Skeletal muscle tissue (tissue), 4 donors: ENCODE data around the gene NDUFS7. TPM values are rescaled to one million over a fixed set of nuclear protein-coding genes. Genes with fewer than 3 reads are reported as not detected.

Experiments used
- H3K27ac ChIP-seq: one replicate; pipeline ENCODE4 v1.7.0; 2013; ENCODE audit warnings: mild to moderate bottlenecking, low read depth, low read length, inconsistent platforms
- H3K27me3 ChIP-seq, 3 donors: one replicate each; pipeline ENCODE4 v1.7.0; 2013; ENCODE audit warnings: low read length in 3 of 3; ENCODE audit not compliant: control insufficient read depth in 3 of 3, insufficient read depth in 3 of 3
- H3K36me3 ChIP-seq, 3 donors: one replicate each; pipeline ENCODE4 v1.7.0; 2013; ENCODE audit warnings: low read length in 3 of 3; ENCODE audit not compliant: control insufficient read depth in 3 of 3, insufficient read depth in 3 of 3
- H3K4me1 ChIP-seq, 3 donors: one replicate each; pipeline ENCODE4 v1.7.0; 2013; ENCODE audit warnings: low read length in 3 of 3, mild to moderate bottlenecking in 3 of 3; ENCODE audit not compliant: control insufficient read depth in 3 of 3, insufficient read depth in 3 of 3
- H3K4me3 ChIP-seq, 3 donors: one replicate each; pipeline ENCODE4 v1.7.0; 2013; ENCODE audit warnings: low read length in 3 of 3
- H3K9ac ChIP-seq, 3 donors: one replicate each; pipeline ENCODE4 v1.7.0; 2013; ENCODE audit warnings: low read length in 3 of 3, mild to moderate bottlenecking in 3 of 3, moderate library complexity in 2 of 3, low read depth in 1 of 3
- H3K9me3 ChIP-seq, 3 donors: one replicate each; pipeline ENCODE4 v1.7.0; 2013; ENCODE audit warnings: low read length in 3 of 3; ENCODE audit not compliant: control insufficient read depth in 3 of 3
- total RNA-seq: library from RNA; depleted of rRNA; stranded (reverse); fragments of >200 nt; gene quantifications from one replicate; pipeline ENCODE4 v1.2.3, GENCODE V29; 2014
- donor health status: Osteomylitis.

The NDUFS7 gene
- total RNA-seq, 1 donor from 2014 or later: 43.3 TPM

GRCh38 chr19:1423436-1424191, 39.9 kb downstream of the NDUFS7 start:
- peaks cover 67 to 76% (median 69%) of the 10 kb centered on the region in 3 donors for H3K36me3 ChIP-seq
- no peak overlapping the region for H3K4me3 ChIP-seq

GRCh38 chr19:1424192-1424955, 40.7 kb downstream of the NDUFS7 start:
- Histone ChIP-seq H3K36me3 (peaks cover 69 to 77% (median 70%) of the 10 kb centered on the region in 3 donors), H3K27me3 (no peaks in the 10 kb centered on the region), H3K9me3 (no peaks in the 10 kb centered on the region), H3K4me1 (peaks cover 0 to 13% (median 10%) of the 10 kb centered on the region in 3 donors), H3K4me3 (no peak overlapping the region), H3K9ac (no peak overlapping the region), H3K27ac (no peak overlapping the region)

More at GRCh38 chr19:1423436-1424191, 39.9 kb downstream of the NDUFS7 start:
- Histone ChIP-seq H3K9me3 (no peaks in the 10 kb centered on the region), H3K27ac (no peak overlapping the region), H3K4me1 (peaks cover 4 to 20% (median 18%) of the 10 kb centered on the region in 3 donors), H3K27me3 (no peaks in the 10 kb centered on the region), H3K9ac (no peak overlapping the region)

- H3K9ac ChIP-seq: no peak overlapping the region
- no peaks in the 10 kb centered on the region for H3K27me3 ChIP-seq
- H3K9me3 ChIP-seq: no peaks in the 10 kb centered on the region
- no peak overlapping the region for H3K4me3 ChIP-seq
- peaks cover 0 to 8% (median 5%) of the 10 kb centered on the region in 3 donors for H3K4me1 ChIP-seq
- no peak overlapping the region for H3K27ac ChIP-seq
- H3K36me3 ChIP-seq: peaks cover 73 to 78% (median 74%) of the 10 kb centered on the region in 3 donors
Observed at GRCh38 chr19:1425102-1425837, 41.6 kb downstream of the NDUFS7 start.

GRCh38 chr19:1425902-1426301, 42.2 kb downstream of the NDUFS7 start:
- H3K27me3 ChIP-seq: no peaks in the 10 kb centered on the region
- H3K9me3 ChIP-seq: no peaks in the 10 kb centered on the region
- peaks cover 70 to 74% (median 71%) of the 10 kb centered on the region in 3 donors for H3K36me3 ChIP-seq
- H3K27ac ChIP-seq: no peak overlapping the region
- peaks cover 0 to 8% (median 5%) of the 10 kb centered on the region in 3 donors for H3K4me1 ChIP-seq
- H3K4me3 ChIP-seq: no peak overlapping the region
- no peak overlapping the region for H3K9ac ChIP-seq

- Histone ChIP-seq H3K4me3 (no peak overlapping the region), H3K9ac (no peak overlapping the region), H3K27ac (no peak overlapping the region), H3K36me3 (peaks cover 66 to 70% (median 66%) of the 10 kb centered on the region in 3 donors), H3K9me3 (no peaks in the 10 kb centered on the region), H3K4me1 (peaks cover 0 to 8% (median 5%) of the 10 kb centered on the region in 3 donors), H3K27me3 (no peaks in the 10 kb centered on the region)
Observed at GRCh38 chr19:1426736-1427135, 43.0 kb downstream of the NDUFS7 start.

- H3K4me1 ChIP-seq: peaks cover 0 to 2% (median under 1%) of the 10 kb centered on the region in 3 donors
- no peak overlapping the region for H3K9ac ChIP-seq
- H3K27me3 ChIP-seq: no peaks in the 10 kb centered on the region
- H3K36me3 ChIP-seq: peaks cover 66 to 71% (median 66%) of the 10 kb centered on the region in 3 donors
- H3K27ac ChIP-seq: no peak overlapping the region
- no peaks in the 10 kb centered on the region for H3K9me3 ChIP-seq
- H3K4me3 ChIP-seq: no peak overlapping the region
Observed at GRCh38 chr19:1427221-1427920, 43.7 kb downstream of the NDUFS7 start.

- H3K36me3 ChIP-seq: peaks cover 66 to 73% (median 67%) of the 10 kb centered on the region in 3 donors
- H3K9ac ChIP-seq: no peak overlapping the region
- peaks cover 0 to 2% (median 0%) of the 10 kb centered on the region in 3 donors for H3K4me1 ChIP-seq
- no peak overlapping the region for H3K4me3 ChIP-seq
- no peak overlapping the region for H3K27ac ChIP-seq
- H3K9me3 ChIP-seq: no peaks in the 10 kb centered on the region
- H3K27me3 ChIP-seq: no peaks in the 10 kb centered on the region
Observed at GRCh38 chr19:1428738-1429391, 45.2 kb downstream of the NDUFS7 start.

GRCh38 chr19:1429750-1430149, 46.0 kb downstream of the NDUFS7 start:
- Histone ChIP-seq H3K4me3 (no peak overlapping the region), H3K9ac (no peak overlapping the region), H3K27ac (no peak overlapping the region), H3K36me3 (peaks cover 66 to 73% (median 67%) of the 10 kb centered on the region in 3 donors), H3K27me3 (no peaks in the 10 kb centered on the region), H3K4me1 (peaks cover 0 to 2% (median 0%) of the 10 kb centered on the region in 3 donors), H3K9me3 (no peaks in the 10 kb centered on the region)

GRCh38 chr19:1430246-1430645, 46.5 kb downstream of the NDUFS7 start:
- no peak overlapping the region for H3K9ac ChIP-seq
- H3K9me3 ChIP-seq: no peaks in the 10 kb centered on the region
- H3K27ac ChIP-seq: no peak overlapping the region
- H3K4me3 ChIP-seq: no peak overlapping the region
- H3K4me1 ChIP-seq: peaks cover 0 to 2% (median 0%) of the 10 kb centered on the region in 3 donors
- peaks cover 62 to 70% (median 63%) of the 10 kb centered on the region in 3 donors for H3K36me3 ChIP-seq
- no peaks in the 10 kb centered on the region for H3K27me3 ChIP-seq
